Smooth muscle cell (in vitro differentiated cells): ENCODE results near the gene KLK5. TPM values are rescaled to one million over a fixed set of nuclear protein-coding genes. Genes with fewer than 3 reads are reported as not detected.

ENCODE experiments used
- DNase-seq: peaks from one replicate; lab custom pipeline; 2025; ENCODE audit not compliant: unreplicated experiment; lab: John Stamatoyannopoulos, UW
- H2AFZ ChIP-seq: fragments of 200-600 bp; sonication (generic); 2 replicates; pipeline ENCODE4 v1.6.0; 2016; ENCODE audit warnings: antibody characterized with exemption, low read depth, mild to moderate bottlenecking
- H3F3A ChIP-seq: fragments of 200-600 bp; sonication (generic); 2 replicates; pipeline ENCODE4 v1.6.0; 2017; ENCODE audit warnings: antibody characterized with exemption, low read depth
- H3K27ac ChIP-seq: fragments of 200-600 bp; sonication (generic); 2 replicates; pipeline ENCODE4 v1.5.1; 2016; ENCODE audit warnings: low read depth, mild to moderate bottlenecking
- H3K27me3 ChIP-seq: fragments of 200-600 bp; sonication (generic); 2 replicates; pipeline ENCODE4 v1.6.1; 2016; ENCODE audit warnings: low read depth, mild to moderate bottlenecking
- H3K36me3 ChIP-seq: fragments of 200-600 bp; sonication (generic); 2 replicates; pipeline ENCODE4 v1.5.1; 2016; ENCODE audit warnings: low read depth
- H3K4me1 ChIP-seq: fragments of 200-600 bp; sonication (generic); 2 replicates; pipeline ENCODE4 v1.5.1; 2016; ENCODE audit warnings: low read depth
- H3K4me2 ChIP-seq: fragments of 200-600 bp; sonication (generic); 2 replicates; pipeline ENCODE4 v1.6.0; 2016; ENCODE audit warnings: mild to moderate bottlenecking
- H3K4me3 ChIP-seq: fragments of 200-600 bp; sonication (generic); 2 replicates; pipeline ENCODE4 v1.5.1; 2016; ENCODE audit warnings: mild to moderate bottlenecking
- H3K79me2 ChIP-seq: fragments of 200-600 bp; sonication (generic); 2 replicates; pipeline ENCODE4 v1.6.0; 2016; ENCODE audit warnings: low read depth, mild to moderate bottlenecking
- H3K9ac ChIP-seq: fragments of 200-600 bp; sonication (generic); 2 replicates; pipeline ENCODE4 v1.6.0; 2016; ENCODE audit warnings: low read depth
- H3K9me3 ChIP-seq: fragments of 200-600 bp; sonication (generic); replicated peaks from 2 replicates; pipeline ENCODE4 v1.5.1; 2016; ENCODE audit warnings: low read depth
- H4K20me1 ChIP-seq: fragments of 200-600 bp; sonication (generic); 2 replicates; pipeline ENCODE4 v1.6.0; 2016; ENCODE audit warnings: low read depth
- CTCF ChIP-seq: fragments of 200-600 bp; sonication (generic); IDR thresholded peaks from 2 replicates; pipeline ENCODE4 v1.5.1; 2017; ENCODE audit warnings: borderline replicate concordance, mild to moderate bottlenecking, antibody characterized with exemption; ENCODE audit not compliant: insufficient read depth, poor library complexity, severe bottlenecking
- WGBS: methylation state at CpG from one replicate; pipeline ENCODE4 v1.1.7; 2016; ENCODE audit warnings: low lambda C conversion rate; 5-methylcytosine and 5-hydroxymethylcytosine counted together
- polyA plus RNA-seq: library from polyadenylated mRNA; unstranded; fragments of >200 nt; fragmentation: Nextera tagmentation; extraction: Ambion mirVana; gene quantifications from 2 replicates; pipeline ENCODE4 v1.2.1, GENCODE V29; 2016
- total RNA-seq: library from RNA; depleted of rRNA; stranded (reverse); fragments of >200 nt; gene quantifications from 2 replicates; pipeline ENCODE4 v1.2.3, GENCODE V29; 2014

KLK5 gene
- total and polyA plus RNA-seq, 2 experiments from 2014 or later, result 0.38 to 1.2 TPM

- Histone ChIP-seq H3K27ac (no peak overlapping the region), H3K4me3 (no peak overlapping the region), H3K9me3 (no peaks in the 10 kb centered on the region), H3K4me2 (no peak overlapping the region), H4K20me1 (no peaks in the 10 kb centered on the region), H3K9ac (no peak overlapping the region), H2AFZ (no peak overlapping the region), H3K27me3 (peaks cover 4% of the 10 kb centered on the region), H3K36me3 (no peaks in the 10 kb centered on the region), H3F3A (no peaks in the 10 kb centered on the region), H3K4me1 (no peaks in the 10 kb centered on the region), H3K79me2 (no peaks in the 10 kb centered on the region)
- no peak for DNase-seq
- no peak for TF ChIP-seq CTCF
- WGBS, result 75% methylated on average over 4 of the region's 4 CpGs
Measured at GRCh38 chr19:50932690-50933083, 20.2 kb downstream of the KLK5 start.

GRCh38 chr19:50932018-50932689 lies 20.7 kb downstream of the KLK5 start:
- no peaks in the 10 kb centered on the region for H3F3A ChIP-seq
- no peak overlapping the region for H3K4me3 ChIP-seq
- 91% methylated on average over 11 of the region's 11 CpGs for WGBS
- peaks cover 4% of the 10 kb centered on the region for H3K27me3 ChIP-seq
- H3K9ac ChIP-seq, result no peak overlapping the region
- no peak for DNase-seq
- no peak overlapping the region for H3K4me2 ChIP-seq
- no peak for TF ChIP-seq CTCF
- H3K79me2 ChIP-seq, result no peaks in the 10 kb centered on the region
- no peaks in the 10 kb centered on the region for H3K9me3 ChIP-seq
- H4K20me1 ChIP-seq, result no peaks in the 10 kb centered on the region
- no peak overlapping the region for H3K27ac ChIP-seq
- no peaks in the 10 kb centered on the region for H3K4me1 ChIP-seq
- no peak overlapping the region for H2AFZ ChIP-seq
- H3K36me3 ChIP-seq, result no peaks in the 10 kb centered on the region

GRCh38 chr19:50931023-50931422 lies 21.8 kb downstream of the KLK5 start:
- Histone ChIP-seq H3K79me2 (no peaks in the 10 kb centered on the region), H3K27ac (no peak overlapping the region), H3K36me3 (no peaks in the 10 kb centered on the region), H3K9me3 (no peaks in the 10 kb centered on the region), H3K27me3 (peaks cover 4% of the 10 kb centered on the region), H3K4me2 (no peak overlapping the region), H3K9ac (no peak overlapping the region), H3K4me1 (no peaks in the 10 kb centered on the region), H2AFZ (no peak overlapping the region), H4K20me1 (no peaks in the 10 kb centered on the region), H3F3A (no peaks in the 10 kb centered on the region), H3K4me3 (no peak overlapping the region)
- no peak for DNase-seq
- no peak for TF ChIP-seq CTCF

- no peaks in the 10 kb centered on the region for H3K79me2 ChIP-seq
- H3K9ac ChIP-seq, result no peak overlapping the region
- 93% methylated on average over 5 of the region's 5 CpGs for WGBS
- H3K4me3 ChIP-seq, result no peak overlapping the region
- DNase-seq, result no peak
- no peaks in the 10 kb centered on the region for H3K36me3 ChIP-seq
- H3K4me2 ChIP-seq, result no peak overlapping the region
- H4K20me1 ChIP-seq, result no peaks in the 10 kb centered on the region
- no peak overlapping the region for H2AFZ ChIP-seq
- H3K27ac ChIP-seq, result no peak overlapping the region
- no peaks in the 10 kb centered on the region for H3K9me3 ChIP-seq
- TF ChIP-seq CTCF, result no peak
- no peaks in the 10 kb centered on the region for H3K4me1 ChIP-seq
- H3F3A ChIP-seq, result no peaks in the 10 kb centered on the region
- H3K27me3 ChIP-seq, result peaks cover 8% of the 10 kb centered on the region
Measured at GRCh38 chr19:50928831-50929230, 24.0 kb downstream of the KLK5 start.
